Activated CD4-positive, alpha-beta T cell treated with anti-CD3 and anti-CD28 coated beads, Interleukin-2, amount 50 U/mL, for 48 hours (primary cell): ENCODE results near the gene BGN.

ENCODE experiments used
- DNase-seq, 2 experiments: peaks; one replicate each; pipeline ENCODE4 v3.0.0-alpha.2; 2020

The BGN gene

DNA sequence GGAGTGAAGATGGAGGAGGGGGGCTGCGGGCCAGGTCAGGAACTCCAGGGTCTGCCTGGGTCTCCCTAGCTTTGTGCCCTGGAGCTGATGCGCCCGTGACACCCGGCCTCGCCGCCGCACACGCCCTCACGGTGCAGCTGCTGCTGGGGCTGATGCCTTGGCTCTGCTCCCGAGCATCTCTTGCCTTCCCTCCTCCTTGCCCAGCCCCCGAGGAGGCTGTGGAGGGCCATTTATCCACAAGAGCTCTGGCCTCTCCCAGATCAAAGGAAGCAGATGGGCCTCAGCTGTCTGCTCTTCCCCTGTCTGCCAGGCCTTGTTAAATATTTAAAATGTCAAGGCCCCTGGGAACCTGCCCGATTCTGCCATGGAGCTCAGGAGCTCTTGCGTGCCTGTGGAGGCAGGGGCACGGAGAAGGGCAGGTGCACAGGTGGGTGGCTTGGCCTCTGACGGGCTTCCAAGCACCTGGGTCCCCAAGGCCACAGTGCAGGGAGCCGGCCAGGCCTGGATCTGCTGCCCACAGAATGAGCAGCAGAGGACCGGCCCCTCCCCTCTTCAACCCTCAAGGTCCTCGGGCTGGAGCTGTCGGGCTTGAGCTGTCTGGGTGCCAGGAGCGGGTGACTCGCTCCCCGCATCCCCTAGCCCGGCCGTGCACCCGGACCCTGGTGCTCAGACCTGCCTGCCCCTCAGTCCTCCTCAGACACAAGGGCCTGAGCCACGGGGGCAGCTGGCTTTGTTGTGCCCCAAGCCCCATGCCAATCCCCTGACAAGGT is 42.9 kb downstream of the BGN start:
- DNase-seq, result no peak

DNA sequence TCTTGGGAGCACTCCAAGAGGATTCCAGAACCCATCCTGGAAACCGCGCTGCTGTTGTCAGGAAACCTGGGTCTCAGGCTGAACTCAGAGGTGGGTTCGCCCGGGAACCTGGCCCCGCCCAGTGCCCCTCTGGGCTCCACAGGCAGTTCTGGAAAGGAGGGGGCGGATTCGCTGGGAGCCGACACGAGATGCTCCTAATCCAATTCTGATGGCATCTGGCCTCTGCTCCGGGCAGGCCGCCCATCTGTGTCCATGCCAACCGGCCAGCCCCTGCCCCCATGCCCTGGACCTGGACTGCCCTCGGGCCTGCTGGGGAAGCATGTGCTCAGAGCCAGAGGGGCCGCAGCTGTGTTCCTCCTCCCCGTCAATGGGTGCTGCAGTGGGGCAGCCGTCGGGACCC is 43.6 kb downstream of the BGN start:
- DNase-seq, result no peak

DNA sequence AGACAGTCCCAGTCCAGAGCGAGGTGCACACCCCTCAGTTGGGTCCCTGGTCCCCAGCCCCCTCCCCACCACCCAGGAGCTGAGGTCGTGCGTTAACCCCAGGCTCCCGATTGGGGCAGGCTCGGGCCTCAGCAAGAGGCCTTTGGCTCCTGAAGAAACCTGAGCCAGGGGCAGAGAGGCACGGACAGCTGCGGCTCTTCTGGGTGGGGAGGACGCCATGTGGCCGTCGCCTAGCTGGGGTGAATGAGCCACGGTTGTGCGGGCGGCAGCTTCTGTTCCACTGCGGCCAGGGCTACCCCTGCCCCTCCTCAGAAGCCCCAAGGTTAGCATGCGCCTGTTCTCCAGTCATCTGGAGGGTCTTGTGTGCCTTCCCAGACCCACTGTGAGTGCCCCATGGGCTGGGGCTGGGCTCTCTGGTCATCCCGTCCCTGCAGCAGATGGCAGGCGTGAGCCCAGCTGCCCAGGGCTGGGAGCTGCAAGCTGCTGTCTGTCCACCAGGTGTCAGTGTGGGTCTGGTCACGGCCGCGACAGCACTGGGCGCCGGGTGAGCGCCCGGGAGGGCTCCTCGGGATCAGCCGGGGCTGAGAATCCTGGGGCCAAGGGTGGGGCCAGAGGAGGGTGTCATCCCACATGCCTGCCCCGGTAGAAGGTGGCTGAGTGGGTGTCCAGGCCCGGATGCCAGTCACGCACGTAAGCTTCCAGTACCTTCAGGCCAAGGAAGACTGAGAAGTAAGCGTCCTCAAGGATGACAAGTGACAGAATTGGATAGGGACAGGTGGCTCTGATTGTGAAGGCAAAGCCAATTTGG is 44.6 kb downstream of the BGN start:
- peak; percentile 65 to 71 for DNase-seq

DNA sequence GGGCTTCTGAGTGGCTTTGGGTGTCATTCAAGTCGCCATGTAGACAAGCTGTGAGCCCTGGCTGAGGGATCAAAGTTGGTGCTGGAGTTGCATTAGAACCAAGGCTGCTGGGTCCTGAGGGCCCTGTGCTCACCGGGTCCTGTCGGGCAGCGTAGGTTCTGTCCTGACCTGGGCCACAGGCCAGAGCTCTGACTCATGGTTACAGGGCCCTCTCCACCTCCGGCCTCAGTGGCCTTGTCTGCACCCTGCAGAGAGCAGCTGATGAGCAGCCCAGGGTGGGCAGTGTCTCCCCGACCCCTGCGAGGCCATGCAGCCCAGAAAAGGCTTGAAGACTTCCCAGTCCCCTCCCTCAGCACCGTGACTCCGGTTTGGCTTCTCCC is 45.2 kb downstream of the BGN start:
- no peak for DNase-seq

DNA sequence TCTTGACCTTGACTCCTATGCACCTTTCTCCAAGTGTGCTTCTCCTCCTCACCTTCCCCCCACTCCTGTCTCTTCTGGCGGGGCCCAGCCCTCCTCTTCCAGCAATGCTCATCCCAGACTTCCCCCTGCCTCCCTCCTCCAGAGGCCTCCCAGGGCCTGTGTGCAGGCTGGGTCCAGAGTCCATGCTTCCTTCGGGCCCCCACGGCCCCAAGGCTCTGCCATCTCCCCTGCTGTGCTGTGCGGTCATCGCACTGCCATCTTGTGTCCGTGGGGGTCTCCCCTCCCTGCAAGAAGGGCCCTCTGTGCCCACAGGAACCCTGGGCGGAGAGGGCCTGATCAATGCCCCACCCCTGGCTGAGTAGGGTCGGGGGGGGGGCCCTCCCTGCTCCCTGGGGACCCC is 49.9 kb downstream of the BGN start:
- DNase-seq, result no peak

DNA sequence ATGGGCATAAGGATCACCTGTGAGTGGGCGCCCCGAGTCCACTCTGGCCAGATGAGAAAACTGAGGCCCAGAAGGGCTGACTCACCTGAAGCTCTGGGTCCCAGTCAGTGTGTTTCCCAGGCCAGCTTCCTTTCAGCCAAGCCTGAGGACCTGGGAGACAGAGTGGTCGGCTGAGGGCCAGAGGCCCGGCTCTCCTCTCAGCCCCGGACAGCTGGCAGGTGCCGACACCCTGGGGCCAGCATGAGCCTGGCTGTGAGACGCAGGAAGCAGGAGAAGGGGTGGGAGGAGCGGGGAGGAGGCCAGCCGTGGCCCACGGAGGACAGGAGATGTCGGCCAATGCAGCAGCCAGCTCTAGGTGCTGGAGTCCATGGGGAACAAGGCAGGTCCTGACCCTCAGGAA is 51.6 kb downstream of the BGN start:
- no peak for DNase-seq

DNA sequence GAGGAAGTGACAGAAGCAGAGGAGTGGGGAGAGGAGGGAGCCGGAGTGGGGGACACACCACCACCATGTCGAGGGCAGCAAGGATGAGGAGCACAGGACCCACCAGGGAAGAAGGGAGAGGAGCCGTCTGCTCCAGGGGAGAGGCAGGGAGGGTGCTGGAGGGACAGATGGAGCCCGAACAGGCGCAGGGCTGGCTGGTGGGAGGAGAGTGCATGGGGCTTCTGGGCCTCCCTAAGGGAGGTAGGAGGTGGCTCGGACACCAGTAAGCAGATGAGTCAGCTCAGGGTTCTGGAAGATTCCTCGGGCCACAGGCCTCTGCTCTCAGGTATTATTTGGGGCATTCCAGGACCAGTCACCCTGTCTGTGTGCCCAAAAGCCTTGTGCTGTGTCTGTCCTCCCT is 52.4 kb downstream of the BGN start:
- DNase-seq, result no peak

DNA sequence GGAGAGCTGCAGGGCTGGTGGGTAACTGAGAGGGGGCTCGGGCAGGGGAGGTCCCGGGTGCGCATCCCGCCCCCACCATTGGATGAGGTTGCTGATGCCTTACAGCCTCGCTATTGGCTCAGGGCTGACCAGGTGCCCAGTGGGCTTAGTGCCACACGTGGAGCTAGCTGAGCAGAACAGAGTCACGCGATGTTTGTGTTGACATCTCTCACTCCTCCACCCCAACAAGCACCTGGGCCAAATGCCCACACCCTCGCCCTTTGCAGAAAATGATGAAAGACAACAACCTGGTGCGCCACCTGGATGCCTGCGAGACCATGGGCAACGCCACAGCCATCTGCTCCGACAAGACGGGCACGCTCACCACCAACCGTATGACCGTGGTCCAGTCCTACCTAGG is 54.5 kb downstream of the BGN start:
- DNase-seq, result no peak

DNA sequence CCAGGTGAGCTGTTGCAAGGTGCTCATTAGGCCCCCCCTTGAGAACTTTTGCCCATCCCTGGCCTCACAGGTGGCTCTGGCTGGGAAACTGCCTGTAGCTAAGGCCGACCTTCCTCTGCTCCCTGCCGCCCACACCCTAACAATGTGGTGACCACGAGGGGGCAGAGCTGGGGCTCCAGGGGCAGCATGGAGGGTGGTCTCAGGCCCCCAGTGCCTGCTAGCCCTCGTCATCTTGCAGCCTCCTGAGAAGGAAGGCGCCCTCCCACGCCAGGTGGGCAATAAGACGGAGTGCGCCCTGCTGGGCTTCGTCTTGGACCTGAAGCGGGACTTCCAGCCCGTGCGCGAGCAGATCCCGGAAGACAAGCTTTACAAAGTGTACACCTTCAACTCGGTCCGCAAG is 55.0 kb downstream of the BGN start:
- no peak for DNase-seq

DNA sequence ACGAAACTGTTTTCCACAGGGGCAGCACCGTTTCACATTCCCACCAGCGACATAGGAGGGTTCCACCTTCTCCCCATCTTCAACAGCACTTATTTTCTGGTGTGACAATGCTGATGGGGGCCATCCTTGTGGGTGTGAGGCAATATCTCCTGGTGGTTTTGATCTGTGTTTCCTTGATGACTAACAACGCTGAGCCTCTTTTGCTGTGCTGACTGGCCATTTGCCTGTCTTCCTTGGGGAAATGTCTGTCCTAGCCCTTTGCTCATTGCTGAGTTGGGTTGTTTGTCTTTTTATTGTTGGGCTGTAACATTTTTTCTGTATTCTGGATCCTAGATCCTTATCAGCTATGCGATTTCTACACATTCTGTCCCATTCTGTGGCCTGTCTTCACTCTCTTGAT is 56.4 kb downstream of the BGN start:
- no peak for DNase-seq

DNA sequence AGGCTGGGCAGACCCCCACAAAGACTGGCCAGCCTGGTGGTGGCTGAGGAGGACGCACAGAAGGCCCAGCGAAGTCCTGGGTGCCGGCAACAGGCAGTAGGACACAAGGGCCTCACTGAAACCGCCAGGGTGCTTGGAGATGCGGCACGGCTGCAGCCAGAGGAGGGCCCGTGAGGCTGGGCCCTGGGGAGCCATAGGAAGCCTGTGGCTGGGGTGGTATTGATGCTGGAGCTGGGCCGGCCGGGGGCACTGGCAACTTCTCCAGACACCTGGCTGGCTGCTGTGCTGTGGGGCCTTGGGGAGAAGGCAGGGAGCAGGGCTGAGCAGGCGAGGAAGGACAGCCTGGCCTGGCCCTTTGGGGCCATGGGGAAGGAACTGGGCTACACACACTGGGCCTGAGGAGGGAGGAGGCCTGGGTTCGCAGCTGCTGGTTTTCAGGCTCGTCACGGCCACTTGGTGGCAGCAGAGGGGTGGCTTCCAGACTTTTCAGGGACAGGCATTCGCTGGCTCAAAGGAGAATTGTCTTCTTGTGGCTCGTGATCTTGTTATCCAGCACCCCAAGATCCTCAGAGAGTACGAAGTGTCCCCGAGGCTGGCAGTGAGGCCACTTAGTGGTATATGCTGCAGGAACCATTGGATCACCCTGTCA is 59.9 kb downstream of the BGN start:
- peak; percentile 63 to 68 for DNase-seq

DNA sequence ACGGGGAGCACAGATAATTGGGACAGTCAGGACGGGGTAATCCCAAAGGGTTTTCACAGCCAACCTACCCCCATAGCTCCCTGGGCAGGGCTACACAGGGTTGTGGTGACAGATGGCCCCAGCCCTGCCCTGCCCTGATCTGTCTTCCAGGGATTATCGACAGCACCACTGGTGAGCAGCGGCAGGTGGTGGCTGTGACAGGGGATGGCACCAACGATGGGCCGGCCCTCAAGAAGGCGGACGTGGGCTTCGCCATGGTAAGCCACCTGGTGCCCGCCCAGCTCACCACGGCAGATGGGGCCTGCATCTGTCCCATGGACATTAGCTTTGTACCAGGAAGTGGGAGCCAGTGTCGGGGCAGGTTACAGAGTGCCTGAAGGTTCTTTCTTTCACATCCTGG is 62.0 kb downstream of the BGN start:
- no peak for DNase-seq

DNA sequence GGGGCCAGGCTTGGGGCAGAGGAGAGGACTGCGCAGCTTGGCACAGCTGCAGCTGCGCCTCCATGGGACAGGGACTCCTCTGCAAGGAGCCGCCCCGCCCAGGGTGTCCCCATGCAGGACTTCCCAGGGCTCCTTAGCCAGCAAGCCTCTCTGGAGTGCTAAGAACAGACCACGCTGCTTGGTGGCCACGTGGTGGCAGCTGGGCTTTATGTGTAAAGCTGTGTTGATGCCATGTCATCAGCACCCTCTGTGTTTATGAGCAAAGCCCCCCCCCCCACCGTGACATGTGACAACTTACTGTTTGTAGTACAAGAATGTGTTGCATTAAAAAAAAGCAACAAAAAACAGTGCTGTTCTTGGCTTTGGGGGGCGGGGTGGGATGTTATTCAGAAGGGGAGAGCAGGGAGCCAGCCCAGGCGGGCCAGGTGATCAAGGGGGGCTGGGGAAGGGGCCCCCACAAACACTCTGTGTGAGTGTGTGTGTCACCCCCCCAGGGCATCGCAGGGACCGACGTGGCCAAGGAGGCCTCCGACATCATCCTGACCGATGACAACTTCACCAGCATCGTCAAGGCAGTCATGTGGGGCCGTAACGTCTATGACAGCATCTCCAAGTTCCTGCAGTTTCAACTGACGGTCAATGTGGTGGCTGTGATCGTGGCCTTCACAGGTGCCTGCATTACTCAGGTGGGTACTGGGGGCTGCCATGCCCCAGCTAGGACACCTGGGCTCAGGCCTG is 63.0 kb downstream of the BGN start:
- DNase-seq, result no peak
